ENCODE data around the gene ANKRD30B. TPM values are rescaled to one million over a fixed set of nuclear protein-coding genes. Genes with fewer than 3 reads are reported as not detected.
"Not testable (repeated sequence)": the region's sequence is repeated elsewhere in the genome, so short reads cannot be mapped to it uniquely, and the experiment has no call there.

ANKRD30B gene
- not detected for polyA plus RNA-seq (2013)

- ChIA-PET CTCF (no interaction called here), POLR2A (no interaction called here)
- 25% methylated on average over 70 of the region's 79 CpGs for WGBS (ENCODE audit: insufficient coverage)
- peaks cover 0 to 7% (median 0%) of the 10 kb centered on the region in 5 experiments for H3K9me3 ChIP-seq (ENCODE audit: control extremely low read depth in 1 of 5, control insufficient read depth in 4 of 5, insufficient read depth in 2 of 5, low read depth in 1 of 5, low read length in 4 of 5)
- H3K4me3 ChIP-seq (ENCODE audit: control insufficient read depth in 1 of 7, extremely low read depth in 1 of 7, insufficient read depth in 4 of 7, low read depth in 2 of 7, low read length in 6 of 7): no peak within 1 kb of the TSS
- no peaks in the 10 kb centered on the region for H3K4me1 ChIP-seq (ENCODE audit: control extremely low read depth in 1 of 4, control insufficient read depth in 4 of 4, insufficient read depth in 4 of 4, low read length in 3 of 4)
- no peak for DNase-seq
- no peak within 1 kb of the TSS for H3K27ac ChIP-seq (ENCODE audit: insufficient read depth in 1 of 2, low read depth in 1 of 2, low read length in 2 of 2, poor library complexity in 1 of 2, severe bottlenecking in 2 of 2)
- no peaks in the 10 kb centered on the region for H3K36me3 ChIP-seq (ENCODE audit: control insufficient read depth in 4 of 4, insufficient read depth in 4 of 4, low read length in 3 of 4)
- peaks cover 0 to 25% (median 3%) of the 10 kb centered on the region in 5 experiments for H3K27me3 ChIP-seq (replicated peaks in 2 of 5; ENCODE audit: control insufficient read depth in 4 of 5, insufficient read depth in 5 of 5, low read length in 4 of 5)
Observed at GRCh38 chr18:14747513-14748474, at the start of gene ANKRD30B. Gene ANKRD30B, plus strand, starts transcription at chr18:14748172. Its CDS starts 248 bp downstream, at chr18:14748420.

- H3K9me3 ChIP-seq (ENCODE audit: control extremely low read depth in 1 of 5, control insufficient read depth in 4 of 5, insufficient read depth in 2 of 5, low read depth in 1 of 5, low read length in 4 of 5); H3K27ac ChIP-seq (ENCODE audit: insufficient read depth in 1 of 2, low read depth in 1 of 2, low read length in 2 of 2, poor library complexity in 1 of 2, severe bottlenecking in 2 of 2); H3K27me3 ChIP-seq (replicated peaks in 2 of 5; ENCODE audit: control insufficient read depth in 4 of 5, insufficient read depth in 5 of 5, low read length in 4 of 5); DNase-seq; POLR2A ChIA-PET; H3K4me3 ChIP-seq (ENCODE audit: control insufficient read depth in 1 of 7, extremely low read depth in 1 of 7, insufficient read depth in 4 of 7, low read depth in 2 of 7, low read length in 6 of 7); H3K4me1 ChIP-seq (ENCODE audit: control extremely low read depth in 1 of 4, control insufficient read depth in 4 of 4, insufficient read depth in 4 of 4, low read length in 3 of 4); H3K36me3 ChIP-seq (ENCODE audit: control insufficient read depth in 4 of 4, insufficient read depth in 4 of 4, low read length in 3 of 4); CTCF ChIA-PET: not testable (repeated sequence)
- 96% methylated on average over 4 of the region's 7 CpGs for WGBS (ENCODE audit: insufficient coverage)
Observed at GRCh38 chr18:14701286-14702040, 46.5 kb upstream of the ANKRD30B start.

- H3K36me3 ChIP-seq (ENCODE audit: control insufficient read depth in 4 of 4, insufficient read depth in 4 of 4, low read length in 3 of 4); H3K4me3 ChIP-seq (ENCODE audit: control insufficient read depth in 1 of 7, extremely low read depth in 1 of 7, insufficient read depth in 4 of 7, low read depth in 2 of 7, low read length in 6 of 7); POLR2A ChIA-PET; CTCF ChIA-PET; H3K27ac ChIP-seq (ENCODE audit: insufficient read depth in 1 of 2, low read depth in 1 of 2, low read length in 2 of 2, poor library complexity in 1 of 2, severe bottlenecking in 2 of 2); DNase-seq; H3K27me3 ChIP-seq (replicated peaks in 2 of 5; ENCODE audit: control insufficient read depth in 4 of 5, insufficient read depth in 5 of 5, low read length in 4 of 5); H3K9me3 ChIP-seq (ENCODE audit: control extremely low read depth in 1 of 5, control insufficient read depth in 4 of 5, insufficient read depth in 2 of 5, low read depth in 1 of 5, low read length in 4 of 5); H3K4me1 ChIP-seq (ENCODE audit: control extremely low read depth in 1 of 4, control insufficient read depth in 4 of 4, insufficient read depth in 4 of 4, low read length in 3 of 4): not testable (repeated sequence)
- no CpG with 5 or more reads among the region's 2 CpGs for WGBS (ENCODE audit: insufficient coverage)
Observed at GRCh38 chr18:14709761-14710160, 38.2 kb upstream of the ANKRD30B start.

- H3K4me1 ChIP-seq (ENCODE audit: control extremely low read depth in 1 of 4, control insufficient read depth in 4 of 4, insufficient read depth in 4 of 4, low read length in 3 of 4); DNase-seq; H3K36me3 ChIP-seq (ENCODE audit: control insufficient read depth in 4 of 4, insufficient read depth in 4 of 4, low read length in 3 of 4); H3K27ac ChIP-seq (ENCODE audit: insufficient read depth in 1 of 2, low read depth in 1 of 2, low read length in 2 of 2, poor library complexity in 1 of 2, severe bottlenecking in 2 of 2); H3K27me3 ChIP-seq (replicated peaks in 2 of 5; ENCODE audit: control insufficient read depth in 4 of 5, insufficient read depth in 5 of 5, low read length in 4 of 5); CTCF ChIA-PET; H3K9me3 ChIP-seq (ENCODE audit: control extremely low read depth in 1 of 5, control insufficient read depth in 4 of 5, insufficient read depth in 2 of 5, low read depth in 1 of 5, low read length in 4 of 5); H3K4me3 ChIP-seq (ENCODE audit: control insufficient read depth in 1 of 7, extremely low read depth in 1 of 7, insufficient read depth in 4 of 7, low read depth in 2 of 7, low read length in 6 of 7); POLR2A ChIA-PET: not testable (repeated sequence)
Observed at GRCh38 chr18:14721569-14721968, 26.4 kb upstream of the ANKRD30B start.

GRCh38 chr18:14739056-14739455, 8.9 kb upstream of the ANKRD30B start:
- H3K9me3 ChIP-seq (ENCODE audit: control extremely low read depth in 1 of 5, control insufficient read depth in 4 of 5, insufficient read depth in 2 of 5, low read depth in 1 of 5, low read length in 4 of 5); H3K27me3 ChIP-seq (replicated peaks in 2 of 5; ENCODE audit: control insufficient read depth in 4 of 5, insufficient read depth in 5 of 5, low read length in 4 of 5); DNase-seq; H3K36me3 ChIP-seq (ENCODE audit: control insufficient read depth in 4 of 4, insufficient read depth in 4 of 4, low read length in 3 of 4); H3K4me1 ChIP-seq (ENCODE audit: control extremely low read depth in 1 of 4, control insufficient read depth in 4 of 4, insufficient read depth in 4 of 4, low read length in 3 of 4); H3K4me3 ChIP-seq (ENCODE audit: control insufficient read depth in 1 of 7, extremely low read depth in 1 of 7, insufficient read depth in 4 of 7, low read depth in 2 of 7, low read length in 6 of 7); POLR2A ChIA-PET; CTCF ChIA-PET; H3K27ac ChIP-seq (ENCODE audit: insufficient read depth in 1 of 2, low read depth in 1 of 2, low read length in 2 of 2, poor library complexity in 1 of 2, severe bottlenecking in 2 of 2): not testable (repeated sequence)
- no CpG with 5 or more reads among the region's 1 CpG for WGBS (ENCODE audit: insufficient coverage)

GRCh38 chr18:14746897-14747296, 1.1 kb upstream of the ANKRD30B start:
- DNase-seq: no peak
- POLR2A ChIA-PET: no interaction called here
- Histone ChIP-seq H3K27me3 (replicated peaks in 2 of 5; ENCODE audit: control insufficient read depth in 4 of 5, insufficient read depth in 5 of 5, low read length in 4 of 5) (peaks cover 0 to 25% (median 3%) of the 10 kb centered on the region in 5 experiments), H3K27ac (ENCODE audit: insufficient read depth in 1 of 2, low read depth in 1 of 2, low read length in 2 of 2, poor library complexity in 1 of 2, severe bottlenecking in 2 of 2) (no peak overlapping the region), H3K36me3 (ENCODE audit: control insufficient read depth in 4 of 4, insufficient read depth in 4 of 4, low read length in 3 of 4) (no peaks in the 10 kb centered on the region), H3K9me3 (ENCODE audit: control extremely low read depth in 1 of 5, control insufficient read depth in 4 of 5, insufficient read depth in 2 of 5, low read depth in 1 of 5, low read length in 4 of 5) (peaks cover 0 to 7% (median 0%) of the 10 kb centered on the region in 5 experiments), H3K4me3 (ENCODE audit: control insufficient read depth in 1 of 7, extremely low read depth in 1 of 7, insufficient read depth in 4 of 7, low read depth in 2 of 7, low read length in 6 of 7) (no peak overlapping the region), H3K4me1 (ENCODE audit: control extremely low read depth in 1 of 4, control insufficient read depth in 4 of 4, insufficient read depth in 4 of 4, low read length in 3 of 4) (no peaks in the 10 kb centered on the region)
- WGBS (ENCODE audit: insufficient coverage): 98% methylated on average over 8 of the region's 18 CpGs
- CTCF ChIA-PET: no interaction called here

GRCh38 chr18:14748496-14748895, 524 bp downstream of the ANKRD30B start:
- ChIA-PET POLR2A (no interaction called here), CTCF (no interaction called here)
- 38% methylated on average over 9 of the region's 15 CpGs for WGBS (ENCODE audit: insufficient coverage)
- Histone ChIP-seq H3K9me3 (ENCODE audit: control extremely low read depth in 1 of 5, control insufficient read depth in 4 of 5, insufficient read depth in 2 of 5, low read depth in 1 of 5, low read length in 4 of 5) (peaks cover 0 to 7% (median 0%) of the 10 kb centered on the region in 5 experiments), H3K27ac (ENCODE audit: insufficient read depth in 1 of 2, low read depth in 1 of 2, low read length in 2 of 2, poor library complexity in 1 of 2, severe bottlenecking in 2 of 2) (no peak overlapping the region), H3K36me3 (ENCODE audit: control insufficient read depth in 4 of 4, insufficient read depth in 4 of 4, low read length in 3 of 4) (no peaks in the 10 kb centered on the region), H3K4me1 (ENCODE audit: control extremely low read depth in 1 of 4, control insufficient read depth in 4 of 4, insufficient read depth in 4 of 4, low read length in 3 of 4) (no peaks in the 10 kb centered on the region), H3K4me3 (ENCODE audit: control insufficient read depth in 1 of 7, extremely low read depth in 1 of 7, insufficient read depth in 4 of 7, low read depth in 2 of 7, low read length in 6 of 7) (no peak overlapping the region), H3K27me3 (replicated peaks in 2 of 5; ENCODE audit: control insufficient read depth in 4 of 5, insufficient read depth in 5 of 5, low read length in 4 of 5) (peaks cover 0 to 25% (median 3%) of the 10 kb centered on the region in 5 experiments)
- no peak for DNase-seq
